Measurements from ENCODE around the gene VENTX.
A peak's percentile ranks its signal among the peaks of the same experiment; 100 is the strongest.
"Not testable (repeated sequence)": the region's sequence is repeated elsewhere in the genome, so short reads cannot be mapped to it uniquely, and the experiment has no call there.

Gene VENTX

GRCh38 chr10:133217800-133218589, 19.7 kb upstream of the VENTX start:
- no peak for DNase-seq

DNA sequence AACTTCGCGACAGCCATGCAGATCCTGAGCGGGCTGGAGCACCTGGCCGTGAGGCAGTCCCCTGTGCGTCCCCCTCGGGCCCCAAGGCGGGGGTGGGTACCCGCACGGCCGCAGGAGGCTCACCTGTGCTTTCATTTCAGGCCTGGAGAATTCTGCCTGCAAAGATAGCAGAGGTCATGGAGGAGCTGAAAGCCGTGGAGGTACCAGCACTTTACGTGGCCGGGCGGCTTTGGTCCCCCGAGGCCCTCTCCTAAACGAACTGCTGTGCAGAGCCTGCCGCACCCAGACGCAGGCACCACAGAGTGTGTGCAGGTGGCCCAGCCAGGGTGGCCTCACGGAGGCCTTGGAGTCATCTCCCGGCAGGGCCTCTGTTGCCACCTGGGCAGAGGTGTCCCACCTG, 18.8 kb upstream of the VENTX start:
- no peak for DNase-seq

DNA sequence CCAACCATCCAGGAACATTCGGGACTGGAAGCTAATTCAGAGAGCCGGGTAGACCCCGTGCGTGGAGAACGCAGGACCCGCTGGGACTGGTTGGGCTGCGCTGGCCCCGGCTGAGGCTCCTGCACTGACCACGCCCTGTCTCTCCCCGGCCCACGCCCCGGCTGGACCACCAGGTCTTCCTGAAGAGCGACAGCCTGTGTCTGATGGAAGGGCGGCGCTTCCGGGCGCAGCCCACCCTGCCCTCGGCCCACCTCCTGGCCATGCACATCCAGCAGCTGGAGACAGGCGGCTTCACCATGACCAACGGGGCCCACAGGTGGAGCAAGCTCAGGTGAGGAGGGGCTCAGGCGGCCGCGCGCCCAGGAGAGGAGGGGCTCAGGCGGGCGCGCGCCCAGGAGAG, 17.9 kb upstream of the VENTX start:
- DNase-seq: no peak

DNA sequence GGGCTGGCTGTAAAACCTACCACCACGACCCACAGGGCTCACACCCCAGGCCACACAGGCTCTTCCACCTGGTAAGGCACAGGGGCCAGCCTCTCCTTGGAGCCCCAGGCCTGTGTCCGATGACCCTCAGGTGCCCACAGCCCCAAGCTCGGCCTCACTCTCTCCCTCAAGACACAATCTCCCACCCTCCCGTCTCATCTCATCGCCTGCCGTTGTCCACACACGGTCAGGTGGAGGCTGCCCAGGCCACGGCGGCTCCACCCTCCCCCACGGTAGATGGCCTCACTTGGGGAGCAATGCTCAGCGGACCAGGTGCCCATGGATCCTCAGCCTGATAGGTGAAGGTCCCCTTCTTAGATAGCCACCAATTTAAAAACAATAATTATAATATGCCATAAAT, 16.3 kb upstream of the VENTX start:
- DNase-seq: no peak

- DNase-seq: not testable (repeated sequence)
Measured at GRCh38 chr10:133221756-133222155, 15.9 kb upstream of the VENTX start.

DNA sequence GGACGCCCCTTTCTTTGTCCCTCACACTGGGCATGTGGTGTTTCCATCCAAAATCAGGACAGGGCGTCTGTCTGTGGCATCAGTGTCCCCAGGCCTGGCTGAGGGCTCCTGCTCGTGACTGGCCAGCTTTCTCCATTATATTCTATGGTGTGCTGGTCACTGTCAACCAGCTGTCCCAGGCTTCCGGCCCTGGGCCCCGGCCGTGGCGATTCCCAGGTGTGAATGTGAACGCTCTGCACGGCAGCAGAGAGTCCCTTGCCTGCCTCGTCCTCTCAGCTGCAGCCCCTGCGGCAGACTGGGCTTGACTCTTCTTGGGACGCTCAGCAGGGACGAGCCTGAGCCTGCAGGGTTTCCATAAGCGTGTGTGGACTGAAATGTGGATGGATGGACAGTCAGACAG, 13.6 kb upstream of the VENTX start:
- no peak for DNase-seq

DNA sequence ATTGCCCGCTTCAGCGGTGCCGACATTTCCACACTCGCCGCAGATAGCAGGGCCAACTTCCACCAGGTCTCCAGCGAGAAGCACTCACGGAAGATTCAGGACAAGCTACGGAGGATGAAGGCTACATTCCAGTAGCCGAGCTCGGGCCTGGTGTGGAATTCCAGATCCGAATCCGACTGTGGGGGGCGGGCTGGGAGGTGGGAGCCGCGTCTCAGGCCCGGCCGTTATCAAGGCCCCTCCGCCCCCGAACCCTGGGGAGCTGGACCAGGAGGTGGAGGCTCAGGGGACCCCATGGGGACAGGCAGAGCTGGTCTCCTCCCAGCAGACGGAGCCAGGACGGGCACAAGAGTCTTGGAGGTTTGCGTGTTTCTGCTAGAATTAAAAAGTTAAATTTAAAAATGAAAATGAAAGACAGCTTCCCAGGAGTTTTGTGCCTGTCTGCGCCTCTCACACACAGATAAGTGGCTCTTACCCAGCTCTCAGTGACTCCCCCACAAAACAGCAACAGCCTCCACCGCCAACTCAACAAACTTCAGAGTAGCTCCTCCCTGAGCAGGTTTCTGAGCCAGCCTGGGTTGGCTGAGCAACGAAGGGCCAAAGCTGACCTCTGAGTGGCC, 12.8 kb upstream of the VENTX start:
- no peak for DNase-seq

DNA sequence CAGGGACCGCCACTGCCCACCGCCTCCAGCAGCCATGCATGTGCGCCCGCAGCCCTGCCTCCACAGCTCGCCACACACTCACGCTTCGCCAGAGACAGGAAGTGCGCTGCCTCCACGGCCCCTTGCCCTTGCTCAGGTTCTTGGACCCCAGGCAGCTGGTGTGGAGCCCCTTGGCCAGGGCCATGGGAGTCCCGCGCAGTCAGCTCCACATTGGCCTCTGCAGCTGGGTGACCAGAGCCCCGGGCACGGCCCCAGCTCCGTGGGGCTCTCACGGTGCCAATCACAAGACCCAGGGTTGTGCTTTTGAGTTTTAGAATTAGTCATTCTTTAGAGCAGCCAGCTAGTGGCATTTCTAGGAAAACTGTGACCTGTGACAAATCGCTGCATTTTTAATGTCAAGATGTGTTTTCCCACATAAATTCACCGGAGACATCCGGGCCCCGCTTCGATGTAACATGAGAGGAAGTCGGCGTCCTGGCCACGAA, 11.9 kb upstream of the VENTX start:
- no peak for DNase-seq

DNA sequence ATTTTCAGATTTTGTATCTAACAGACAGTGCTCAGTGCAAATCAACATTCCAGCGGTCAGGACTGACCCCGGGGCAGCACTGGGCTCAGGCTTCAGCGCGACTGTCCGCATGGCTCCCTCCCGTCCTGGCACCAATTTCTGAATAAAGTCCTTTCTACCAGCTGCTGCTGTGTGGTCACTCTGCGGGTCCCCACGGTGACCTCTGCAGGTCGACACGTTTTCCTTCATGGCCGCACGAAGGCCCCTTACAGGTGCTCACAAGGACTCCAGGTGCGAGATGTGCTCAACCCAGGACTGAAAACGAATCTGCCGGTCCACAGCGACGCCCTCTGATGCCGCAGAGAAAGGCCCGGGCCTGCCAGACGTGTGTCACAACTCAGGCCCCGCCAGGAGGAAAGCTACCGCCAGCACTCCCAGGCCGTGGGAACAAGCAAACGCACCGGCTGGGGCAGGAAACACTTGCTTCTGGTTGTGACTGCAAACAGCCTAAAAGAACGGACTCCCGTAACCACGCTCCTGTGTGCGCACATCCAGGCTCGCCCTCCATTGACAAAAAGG, 11.3 kb upstream of the VENTX start:
- DNase-seq: no peak

DNA sequence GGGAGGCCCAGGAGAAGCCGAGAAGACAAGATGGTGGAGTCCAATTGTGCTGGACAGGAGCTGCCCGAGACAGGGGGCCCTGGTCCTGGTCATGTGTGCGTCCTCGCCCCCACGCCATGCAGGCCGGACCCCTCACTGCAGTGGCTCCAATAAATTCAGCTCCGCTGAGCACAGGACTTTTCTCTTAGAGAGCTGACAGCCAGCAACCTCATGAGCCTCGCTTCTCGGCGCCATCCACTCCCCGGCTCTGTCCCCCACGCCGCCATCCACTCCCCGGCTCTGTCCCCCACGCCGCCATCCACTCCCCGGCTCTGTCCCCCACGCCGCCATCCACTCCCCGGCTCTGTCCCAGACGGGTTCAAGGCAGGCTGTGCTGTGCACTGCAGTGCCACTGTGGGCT, 10.4 kb upstream of the VENTX start:
- no peak for DNase-seq

DNA sequence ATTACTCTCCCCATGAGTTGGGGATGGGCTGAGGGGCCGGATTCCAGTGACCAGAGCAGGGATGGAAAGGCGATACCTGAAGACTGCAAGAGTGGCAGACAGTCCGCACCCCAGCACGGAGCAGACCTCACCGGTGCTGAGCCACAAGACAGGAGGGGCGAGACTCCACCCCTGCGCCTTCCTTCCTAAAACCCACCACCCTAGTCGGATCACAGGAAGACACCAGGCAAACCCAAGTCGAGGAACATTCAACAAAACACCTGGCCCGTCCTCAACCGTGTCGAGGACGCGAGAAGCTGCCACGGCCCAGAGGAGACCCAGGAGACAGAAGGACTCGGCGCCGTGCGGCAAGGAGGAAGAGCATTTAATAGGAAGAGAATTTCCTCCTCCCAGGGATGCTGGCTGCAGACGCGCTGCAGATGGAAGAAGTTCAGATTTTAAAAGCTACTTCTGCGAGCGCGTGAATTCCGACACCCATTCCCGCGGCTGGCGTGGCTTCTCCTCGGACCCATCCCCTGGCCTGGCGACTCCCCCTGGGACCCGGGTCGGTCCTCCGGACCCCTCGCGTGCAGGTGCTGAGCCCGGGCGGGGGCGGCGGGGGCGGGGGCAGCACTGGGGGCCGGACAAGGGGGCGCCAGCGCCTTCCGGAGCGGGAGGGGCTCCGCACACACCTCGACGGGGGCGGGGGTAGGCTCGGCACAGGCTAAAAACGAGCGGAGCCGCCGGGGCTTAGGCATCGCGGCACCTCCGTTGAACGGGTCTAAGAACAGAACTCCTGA, 8.2 kb upstream of the VENTX start:
- no peak for DNase-seq

DNA sequence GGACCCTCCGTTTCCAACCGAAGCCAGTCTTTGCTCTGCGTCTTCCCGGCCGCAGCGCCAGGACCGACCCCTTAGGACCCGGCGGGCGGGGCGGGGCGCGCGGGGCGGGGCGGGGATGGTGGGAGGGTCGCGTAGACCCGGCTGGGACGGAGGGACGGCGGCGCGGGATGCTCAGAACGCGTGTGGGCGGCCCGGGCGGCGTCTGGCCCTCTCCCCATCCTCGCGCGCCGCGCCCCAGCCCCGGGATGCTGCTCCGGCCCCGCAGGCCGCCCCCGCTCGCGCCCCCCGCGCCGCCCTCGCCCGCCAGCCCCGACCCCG, 7.7 kb upstream of the VENTX start, which contains the start of gene UTF1:
TSS of gene UTF1 (plus strand) at position 174 of the 318 bp plus-strand sequence. CDS start at position 246, 72 bp downstream.
- DNase-seq: no peak

- DNase-seq: peak in 1 of 2 donors; percentile 47
Measured at GRCh38 chr10:133230387-133231195, 7.1 kb upstream of the VENTX start.

DNA sequence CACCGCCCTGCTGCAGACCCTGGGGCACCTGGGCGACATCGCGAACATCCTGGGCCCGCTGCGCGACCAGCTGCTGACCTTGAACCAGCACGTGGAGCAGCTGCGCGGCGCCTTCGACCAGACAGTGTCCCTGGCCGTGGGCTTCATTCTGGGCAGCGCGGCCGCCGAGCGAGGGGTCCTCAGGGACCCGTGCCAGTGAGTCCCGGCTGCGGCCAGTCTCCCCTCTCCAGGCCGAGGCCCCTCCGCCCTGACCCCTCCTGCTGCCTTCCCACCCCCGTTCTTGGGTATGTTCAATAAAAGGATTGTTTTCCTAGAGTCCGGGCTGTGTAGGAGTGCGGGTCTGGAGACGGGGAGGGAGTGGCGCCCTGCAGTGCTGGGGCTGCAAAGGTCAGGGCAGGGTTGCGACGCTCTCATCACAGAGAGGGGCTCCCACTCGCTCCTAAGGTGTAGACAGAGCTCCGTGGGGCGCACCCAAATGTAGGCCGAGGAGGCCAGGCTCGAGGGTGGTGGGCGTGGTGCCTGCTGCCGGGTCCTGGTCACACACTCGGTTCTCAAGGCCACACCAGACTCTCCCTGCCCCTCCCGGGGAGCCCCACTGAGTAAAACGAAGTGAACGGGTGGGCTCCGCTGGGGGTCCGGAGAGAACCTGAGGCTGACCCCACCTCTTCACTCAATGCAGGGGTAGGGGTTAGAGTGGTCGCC, 6.3 kb upstream of the VENTX start:
- no peak for DNase-seq

- DNase-seq: no peak
Measured at GRCh38 chr10:133231946-133232574, 5.6 kb upstream of the VENTX start.

DNA sequence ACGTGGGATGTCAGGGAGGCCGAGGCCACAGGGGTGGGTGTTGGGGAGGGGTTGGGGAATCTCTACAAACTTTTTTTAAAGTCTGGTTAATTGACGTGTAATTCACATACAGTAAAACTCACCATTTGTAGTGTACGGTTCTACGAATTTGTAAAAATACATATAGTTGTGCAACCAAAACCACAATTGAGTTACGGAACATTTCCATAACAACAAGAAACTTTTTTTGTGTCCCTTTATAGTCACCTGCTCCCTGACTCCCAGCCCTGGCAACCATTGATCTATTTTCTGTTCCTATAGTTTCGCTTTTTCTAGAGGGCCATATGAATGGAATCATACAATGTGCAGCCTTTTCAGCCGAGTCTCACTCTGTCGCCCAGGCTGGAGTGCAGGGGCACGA, 2.9 kb upstream of the VENTX start:
- not testable (repeated sequence) for DNase-seq

GRCh38 chr10:133235265-133235855, 2.3 kb upstream of the VENTX start:
- DNase-seq: peak; percentile 20 to 44

- peak in 1 of 2 donors; percentile 24 for DNase-seq
Measured at GRCh38 chr10:133235932-133236331, 1.7 kb upstream of the VENTX start.

GRCh38 chr10:133236401-133237240, 1.0 kb upstream of the VENTX start:
- no peak for DNase-seq

DNA sequence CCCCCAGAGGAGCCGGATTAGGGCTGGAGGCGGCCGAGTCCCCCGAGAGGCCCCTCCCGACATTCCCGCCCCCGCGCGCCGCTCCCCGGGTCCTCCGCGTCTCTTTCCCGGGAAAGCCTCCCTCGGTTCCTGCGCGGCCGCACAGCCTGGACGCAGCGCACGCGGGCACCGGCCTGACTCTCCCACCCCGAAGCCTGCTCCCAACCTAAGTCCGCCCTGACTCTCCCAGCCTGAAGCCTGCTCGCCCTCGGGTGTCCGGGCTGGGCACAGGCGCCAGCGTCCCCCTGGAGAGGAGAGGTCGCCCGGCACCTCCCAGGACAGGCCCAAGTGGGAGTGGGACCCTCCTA, 441 bp upstream of the VENTX start:
- DNase-seq: no peak
